ENCODE measurements around the gene RBM26.

The RBM26 gene

DNA sequence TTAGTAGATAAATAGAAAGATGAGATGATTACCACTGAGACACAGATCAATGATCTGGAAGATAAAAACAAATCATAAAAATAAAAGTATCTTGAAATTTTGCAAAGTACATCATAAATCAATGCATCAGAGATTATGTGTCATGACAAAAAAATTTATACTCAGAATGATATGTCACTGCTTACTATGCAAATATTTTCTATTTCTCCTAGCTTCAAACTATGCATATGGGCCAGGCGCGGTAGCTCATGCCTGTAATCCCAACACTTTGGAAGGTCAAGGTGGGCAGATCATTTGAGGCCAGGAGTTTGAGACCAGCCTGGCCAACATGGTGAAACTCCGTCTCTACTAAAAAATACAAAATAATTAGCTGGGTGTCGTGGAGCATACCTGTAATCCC lies 17.3 kb upstream of the RBM26 start:
- TF ChIP-seq, protein P1, sequence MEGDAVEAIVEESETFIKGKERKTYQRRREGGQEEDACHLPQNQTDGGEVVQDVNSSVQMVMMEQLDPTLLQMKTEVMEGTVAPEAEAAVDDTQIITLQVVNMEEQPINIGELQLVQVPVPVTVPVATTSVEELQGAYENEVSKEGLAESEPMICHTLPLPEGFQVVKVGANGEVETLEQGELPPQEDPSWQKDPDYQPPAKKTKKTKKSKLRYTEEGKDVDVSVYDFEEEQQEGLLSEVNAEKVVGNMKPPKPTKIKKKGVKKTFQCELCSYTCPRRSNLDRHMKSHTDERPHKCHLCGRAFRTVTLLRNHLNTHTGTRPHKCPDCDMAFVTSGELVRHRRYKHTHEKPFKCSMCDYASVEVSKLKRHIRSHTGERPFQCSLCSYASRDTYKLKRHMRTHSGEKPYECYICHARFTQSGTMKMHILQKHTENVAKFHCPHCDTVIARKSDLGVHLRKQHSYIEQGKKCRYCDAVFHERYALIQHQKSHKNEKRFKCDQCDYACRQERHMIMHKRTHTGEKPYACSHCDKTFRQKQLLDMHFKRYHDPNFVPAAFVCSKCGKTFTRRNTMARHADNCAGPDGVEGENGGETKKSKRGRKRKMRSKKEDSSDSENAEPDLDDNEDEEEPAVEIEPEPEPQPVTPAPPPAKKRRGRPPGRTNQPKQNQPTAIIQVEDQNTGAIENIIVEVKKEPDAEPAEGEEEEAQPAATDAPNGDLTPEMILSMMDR (IDR thresholded peaks at IDR 0.05; ENCODE audit: low read depth, low read length), result no peak
- no peak for DNase-seq (ENCODE audit: extremely low read depth, low read depth)

GRCh38 chr13:79419365-79419764 lies 13.3 kb upstream of the RBM26 start:
- no peak for DNase-seq (ENCODE audit: extremely low read depth, low read depth)
- TF ChIP-seq, protein P1 (IDR thresholded peaks at IDR 0.05; ENCODE audit: low read depth, low read length), result no peak

- TF ChIP-seq, protein P1 (IDR thresholded peaks at IDR 0.05; ENCODE audit: low read depth, low read length), result no peak
- no peak for DNase-seq (ENCODE audit: extremely low read depth, low read depth)
Observed at GRCh38 chr13:79417741-79418140, 11.7 kb upstream of the RBM26 start.

DNA sequence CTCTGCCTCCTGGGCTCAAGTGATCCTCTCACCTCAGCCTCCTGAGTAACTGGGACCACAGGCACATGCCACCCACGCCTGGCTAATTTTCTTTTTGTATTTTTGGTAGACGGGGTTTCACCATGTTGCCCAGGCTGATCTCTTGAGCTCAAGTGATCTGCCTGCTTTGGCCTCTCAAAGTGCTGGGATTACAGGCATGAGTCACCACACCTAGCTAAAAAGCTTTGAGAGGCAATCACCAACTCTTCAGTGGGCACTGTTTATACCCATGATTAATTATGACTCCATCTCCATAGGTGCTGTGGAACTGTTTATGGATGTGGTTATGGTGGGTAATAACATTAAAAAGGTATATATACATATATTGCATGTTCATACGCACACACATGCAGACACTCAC lies 7.5 kb upstream of the RBM26 start:
- no peak for DNase-seq (ENCODE audit: extremely low read depth, low read depth)
- TF ChIP-seq, protein P1 (IDR thresholded peaks at IDR 0.05; ENCODE audit: low read depth, low read length), result no peak

- no peak for DNase-seq (ENCODE audit: extremely low read depth, low read depth)
- TF ChIP-seq, protein P1 (IDR thresholded peaks at IDR 0.05; ENCODE audit: low read depth, low read length), result no peak
Observed at GRCh38 chr13:79409828-79410227, 3.8 kb upstream of the RBM26 start.

GRCh38 chr13:79407349-79407979 lies 1.4 kb upstream of the RBM26 start:
- DNase-seq (ENCODE audit: extremely low read depth, low read depth), result no peak
- TF ChIP-seq, protein P1 (IDR thresholded peaks at IDR 0.05; ENCODE audit: low read depth, low read length), result no peak

DNA sequence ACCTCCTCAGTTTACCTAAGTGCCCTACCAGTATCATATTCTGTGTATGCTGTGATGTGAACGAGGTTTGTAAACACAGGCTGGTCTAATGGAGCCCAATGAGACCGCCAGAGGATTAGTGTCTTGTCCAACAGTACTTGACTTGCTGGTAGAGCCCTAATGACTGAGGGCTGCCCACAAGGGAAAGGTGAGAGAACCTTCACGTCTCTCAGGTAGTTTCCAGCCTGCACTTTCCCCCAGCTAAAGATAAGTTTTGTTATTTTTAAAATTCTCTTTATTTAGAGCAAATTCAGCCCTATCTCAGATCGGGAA lies 498 bp upstream of the RBM26 start:
- DNase-seq (ENCODE audit: extremely low read depth, low read depth), result no peak
- TF ChIP-seq, protein P1 (IDR thresholded peaks at IDR 0.05; ENCODE audit: low read depth, low read length), result no peak; the same call in 1 of the 2 replicates

All from AG09319 (cell line).